IPS-18a (cell line): Measurements from ENCODE around the gene AIP.
A peak's percentile ranks its signal among the peaks of the same experiment; 100 is the strongest.

Source experiments
- H3K27ac ChIP-seq: one replicate; pipeline ENCODE4 v1.5.1; 2013; ENCODE audit warnings: low read length
- H3K27me3 ChIP-seq: one replicate; pipeline ENCODE4 v1.6.1; 2013; ENCODE audit warnings: mild to moderate bottlenecking, low read length; ENCODE audit not compliant: control insufficient read depth, insufficient read depth
- H3K36me3 ChIP-seq: one replicate; pipeline ENCODE4 v1.6.1; 2013; ENCODE audit warnings: low read depth, low read length; ENCODE audit not compliant: control insufficient read depth
- H3K4me1 ChIP-seq: one replicate; pipeline ENCODE4 v1.6.1; 2013; ENCODE audit warnings: low read depth, low read length; ENCODE audit not compliant: control insufficient read depth
- H3K4me3 ChIP-seq: one replicate; pipeline ENCODE4 v1.5.1; 2013; ENCODE audit warnings: low read length
- H3K9ac ChIP-seq: one replicate; pipeline ENCODE4 v1.6.1; 2013; ENCODE audit warnings: mild to moderate bottlenecking, low read length, moderate library complexity
- H3K9me3 ChIP-seq: one replicate; pipeline ENCODE4 v1.6.1; 2013; ENCODE audit warnings: low read depth, low read length; ENCODE audit not compliant: control insufficient read depth

AIP gene

DNA sequence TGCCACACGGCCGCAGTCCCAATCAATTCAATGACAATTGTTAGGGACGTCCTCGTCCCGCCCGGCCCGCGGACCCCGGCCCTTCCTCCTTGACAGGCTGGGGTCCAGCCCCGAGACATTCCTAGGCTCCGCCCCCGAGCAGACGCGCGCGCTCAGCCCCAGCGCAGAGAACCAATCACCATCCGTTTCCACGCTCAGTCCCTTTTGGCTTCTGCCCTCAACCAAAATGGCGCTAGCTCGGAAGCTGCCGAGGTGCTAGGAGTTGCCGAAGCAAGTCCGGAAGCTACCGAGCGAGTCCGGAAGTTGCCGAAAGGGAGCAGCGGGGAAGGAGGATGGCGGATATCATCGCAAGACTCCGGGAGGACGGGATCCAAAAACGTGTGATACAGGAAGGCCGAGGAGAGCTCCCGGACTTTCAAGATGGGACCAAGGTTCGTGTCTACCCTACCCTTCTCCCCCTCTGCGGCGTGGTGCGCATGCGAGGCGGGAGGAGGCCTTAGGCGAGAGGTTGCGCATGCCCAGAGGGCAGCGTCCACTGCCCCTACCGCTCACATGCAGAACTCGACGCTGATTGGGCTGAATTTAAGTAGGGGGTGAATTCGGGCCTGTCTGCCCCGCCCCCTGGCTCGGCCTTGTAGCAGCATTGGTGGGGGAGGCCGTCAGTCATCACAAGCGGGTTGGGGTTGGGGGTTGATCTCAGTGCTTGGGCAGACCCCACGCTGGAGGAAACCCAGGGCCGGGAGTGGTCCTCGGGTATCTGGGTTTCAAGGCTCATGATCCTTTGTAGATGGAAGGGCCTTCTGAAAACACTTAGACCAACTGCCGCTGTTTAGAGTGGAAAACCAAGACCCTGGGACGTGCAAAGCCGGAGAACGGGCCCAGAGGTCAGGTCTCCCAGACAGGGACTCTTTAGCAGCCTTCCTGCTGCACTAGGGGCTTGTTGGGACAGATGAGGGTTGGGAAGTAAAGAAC, at the start of gene AIP:
Gene AIP (plus strand): TSS at position 200 of the 972 bp plus-strand sequence. CDS start 133 bp downstream, at position 333.
- Histone ChIP-seq H3K4me3 (peak within 1 kb of the TSS; percentile 67), H3K27me3 (peaks cover 13% of the 10 kb centered on the region), H3K36me3 (no peaks in the 10 kb centered on the region), H3K9me3 (no peaks in the 10 kb centered on the region), H3K4me1 (no peaks in the 10 kb centered on the region), H3K9ac (peak within 1 kb of the TSS; percentile 52), H3K27ac (peak within 1 kb of the TSS; percentile 52)

DNA sequence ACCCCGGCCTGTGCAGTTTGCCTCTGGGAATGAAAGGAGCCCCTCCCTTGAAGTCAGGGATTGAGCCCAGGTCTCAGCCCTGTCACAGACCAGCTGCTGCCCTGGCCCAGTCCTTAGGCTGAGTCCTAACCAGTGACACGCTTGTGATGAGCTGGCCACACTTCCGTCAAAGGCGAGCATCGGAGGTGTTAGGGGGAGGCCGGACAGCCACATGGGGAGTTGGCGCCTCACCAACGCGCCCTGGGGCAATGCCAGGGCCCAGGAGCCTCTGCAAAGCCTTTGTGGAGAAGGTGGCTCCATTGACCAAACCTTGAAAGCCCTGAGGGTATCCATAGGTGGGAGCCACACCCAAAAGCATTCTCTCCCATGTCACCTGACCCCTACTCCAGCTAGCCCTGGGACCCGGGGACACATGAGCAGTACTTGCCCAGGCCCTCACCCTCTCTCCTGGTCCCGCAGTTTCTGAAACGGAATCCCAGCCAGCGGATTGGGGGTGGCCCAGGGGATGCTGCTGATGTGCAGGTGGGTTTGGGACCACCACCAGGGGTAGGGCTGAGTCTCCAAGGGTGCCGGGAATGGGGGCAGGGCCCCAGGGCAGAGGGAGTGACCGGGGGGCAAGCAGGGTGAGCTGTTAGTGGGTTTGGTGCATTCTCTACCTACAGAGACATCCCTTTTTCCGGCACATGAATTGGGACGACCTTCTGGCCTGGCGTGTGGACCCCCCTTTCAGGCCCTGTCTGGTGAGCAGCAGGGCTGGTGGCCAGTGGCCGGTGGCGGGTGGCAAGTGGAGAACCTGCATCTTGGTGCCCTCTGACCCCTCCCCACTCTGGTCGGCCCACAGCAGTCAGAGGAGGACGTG, 49.1 kb upstream of the AIP start:
- H3K9me3 ChIP-seq: no peaks in the 10 kb centered on the region

DNA sequence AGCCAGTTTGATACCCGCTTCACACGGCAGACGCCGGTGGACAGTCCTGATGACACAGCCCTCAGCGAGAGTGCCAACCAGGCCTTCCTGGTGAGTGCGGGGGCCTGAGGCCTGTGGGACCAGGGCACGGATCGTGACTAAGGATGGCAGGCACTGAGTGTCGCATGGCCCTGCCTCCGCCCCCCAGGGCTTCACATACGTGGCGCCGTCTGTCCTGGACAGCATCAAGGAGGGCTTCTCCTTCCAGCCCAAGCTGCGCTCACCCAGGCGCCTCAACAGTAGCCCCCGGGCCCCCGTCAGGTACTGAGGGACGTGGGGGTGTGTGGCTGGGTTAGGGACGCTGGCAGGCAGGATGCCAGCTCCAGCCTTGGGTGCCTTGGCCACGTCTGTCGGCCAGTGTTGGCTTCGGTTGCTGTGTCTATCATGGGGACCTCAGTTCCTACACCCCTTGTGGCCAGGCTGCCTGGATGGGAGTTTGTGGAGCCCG, 48.4 kb upstream of the AIP start:
- H3K36me3 ChIP-seq: peaks cover 24% of the 10 kb centered on the region
- no peak overlapping the region for H3K9ac ChIP-seq
- H3K4me1 ChIP-seq: no peaks in the 10 kb centered on the region
- no peaks in the 10 kb centered on the region for H3K27me3 ChIP-seq
- no peaks in the 10 kb centered on the region for H3K9me3 ChIP-seq
- H3K4me3 ChIP-seq: no peak overlapping the region
- H3K27ac ChIP-seq: no peak overlapping the region

More for the DNA sequence above, 49.1 kb upstream of the AIP start:
- no peak overlapping the region for H3K27ac ChIP-seq
- H3K4me1 ChIP-seq: no peaks in the 10 kb centered on the region
- no peaks in the 10 kb centered on the region for H3K27me3 ChIP-seq
- no peak overlapping the region for H3K9ac ChIP-seq
- peaks cover 24% of the 10 kb centered on the region for H3K36me3 ChIP-seq
- no peak overlapping the region for H3K4me3 ChIP-seq

DNA sequence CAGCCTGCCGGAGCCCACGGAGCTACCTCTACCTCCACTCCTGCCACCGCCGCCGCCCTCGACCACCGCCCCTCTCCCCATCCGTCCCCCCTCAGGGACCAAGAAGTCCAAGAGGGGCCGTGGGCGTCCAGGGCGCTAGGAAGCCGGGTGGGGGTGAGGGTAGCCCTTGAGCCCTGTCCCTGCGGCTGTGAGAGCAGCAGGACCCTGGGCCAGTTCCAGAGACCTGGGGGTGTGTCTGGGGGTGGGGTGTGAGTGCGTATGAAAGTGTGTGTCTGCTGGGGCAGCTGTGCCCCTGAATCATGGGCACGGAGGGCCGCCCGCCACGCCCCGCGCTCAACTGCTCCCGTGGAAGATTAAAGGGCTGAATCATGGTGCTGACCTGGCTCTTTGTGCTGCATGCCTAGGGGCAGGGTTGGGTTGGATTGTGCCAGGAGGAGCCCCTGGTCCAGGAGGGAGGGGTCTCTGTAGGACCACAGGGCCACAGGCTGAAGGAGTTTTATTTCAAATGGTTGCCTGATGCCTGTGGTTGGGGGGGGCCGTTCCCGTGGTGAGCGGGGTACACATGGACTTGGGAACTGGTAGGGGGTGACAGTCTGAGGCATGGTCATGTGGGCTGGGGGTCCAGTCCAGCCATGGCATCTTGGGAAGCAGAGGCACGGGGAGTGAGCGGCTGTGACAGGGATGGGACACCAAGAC, 47.6 kb upstream of the AIP start:
- Histone ChIP-seq H3K27ac (no peak overlapping the region), H3K9me3 (no peaks in the 10 kb centered on the region), H3K27me3 (no peaks in the 10 kb centered on the region), H3K36me3 (peaks cover 24% of the 10 kb centered on the region), H3K9ac (no peak overlapping the region), H3K4me3 (no peak overlapping the region), H3K4me1 (no peaks in the 10 kb centered on the region)

DNA sequence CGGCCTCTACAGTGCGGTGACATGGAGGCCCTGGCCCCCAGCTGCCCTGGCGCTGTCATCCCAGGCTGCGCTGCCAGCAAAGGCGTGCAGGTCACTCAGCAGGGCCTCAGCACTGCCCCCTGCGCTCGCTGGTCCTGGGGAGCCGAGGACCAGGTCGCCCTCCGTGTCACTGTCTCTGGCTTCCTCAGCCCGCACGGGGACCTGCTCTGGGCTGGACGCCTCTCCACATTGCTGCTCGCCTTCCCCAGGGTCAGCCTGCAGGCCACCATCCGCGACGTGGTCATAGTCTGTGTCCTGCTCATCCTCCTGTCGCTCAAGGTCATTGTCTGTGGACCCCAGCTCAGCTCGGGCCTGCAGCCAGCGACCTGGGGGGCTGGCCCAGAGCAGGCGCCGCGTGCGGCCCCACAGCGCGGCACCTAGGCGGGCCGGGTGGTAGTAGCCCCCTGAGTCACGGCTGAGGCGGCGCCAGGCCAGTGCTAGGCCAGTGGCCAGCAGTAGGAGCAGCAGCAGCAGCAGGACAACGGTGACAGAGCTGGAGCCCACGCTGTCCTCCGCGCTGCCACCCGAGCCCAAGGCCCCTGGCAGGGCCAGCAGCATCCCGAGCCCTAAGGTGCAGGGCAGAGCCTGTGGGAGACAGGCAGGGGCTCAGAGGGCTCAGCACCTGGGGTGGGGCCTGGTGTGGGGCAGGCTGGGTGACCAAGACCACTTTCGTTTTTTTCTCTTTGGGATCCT, 46.9 kb upstream of the AIP start:
- no peak overlapping the region for H3K27ac ChIP-seq
- no peaks in the 10 kb centered on the region for H3K4me1 ChIP-seq
- H3K27me3 ChIP-seq: no peaks in the 10 kb centered on the region
- H3K36me3 ChIP-seq: peaks cover 30% of the 10 kb centered on the region
- H3K9ac ChIP-seq: no peak overlapping the region
- H3K4me3 ChIP-seq: no peak overlapping the region
- no peaks in the 10 kb centered on the region for H3K9me3 ChIP-seq

DNA sequence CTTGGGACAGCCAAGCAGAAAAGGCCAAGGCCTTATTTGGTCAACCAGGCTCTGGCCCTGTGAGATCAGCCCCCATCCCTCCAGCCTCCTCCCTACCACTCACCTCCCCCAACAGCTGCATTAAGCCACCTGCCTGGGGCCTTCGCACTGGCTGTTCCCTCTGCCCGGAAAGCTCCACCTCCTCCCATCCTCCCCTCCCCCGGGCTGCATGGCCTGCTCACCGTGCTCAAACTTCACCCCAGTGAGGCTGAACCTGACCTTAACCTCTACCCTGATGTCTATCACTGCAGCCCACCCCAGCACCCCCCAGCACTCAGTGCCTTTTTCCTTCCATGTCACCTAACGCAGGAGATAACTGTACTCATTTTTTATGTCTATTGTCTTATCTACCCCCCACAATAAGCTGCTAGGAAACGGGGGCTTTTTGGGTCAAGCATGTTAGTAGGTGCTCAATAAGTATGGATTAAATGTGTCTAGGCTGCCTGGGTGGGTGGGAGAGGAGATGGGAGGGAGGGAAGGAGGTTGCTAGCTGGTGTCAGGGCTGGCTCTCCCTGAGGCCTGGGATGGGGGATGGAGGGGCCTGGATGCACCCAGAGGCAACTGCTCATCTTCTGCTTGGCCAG, 46.3 kb upstream of the AIP start:
- H3K4me1 ChIP-seq: no peaks in the 10 kb centered on the region
- peaks cover 30% of the 10 kb centered on the region for H3K36me3 ChIP-seq
- H3K4me3 ChIP-seq: no peak overlapping the region
- H3K27me3 ChIP-seq: no peaks in the 10 kb centered on the region
- H3K9me3 ChIP-seq: no peaks in the 10 kb centered on the region
- no peak overlapping the region for H3K9ac ChIP-seq
- H3K27ac ChIP-seq: peak overlapping the region; percentile 30

DNA sequence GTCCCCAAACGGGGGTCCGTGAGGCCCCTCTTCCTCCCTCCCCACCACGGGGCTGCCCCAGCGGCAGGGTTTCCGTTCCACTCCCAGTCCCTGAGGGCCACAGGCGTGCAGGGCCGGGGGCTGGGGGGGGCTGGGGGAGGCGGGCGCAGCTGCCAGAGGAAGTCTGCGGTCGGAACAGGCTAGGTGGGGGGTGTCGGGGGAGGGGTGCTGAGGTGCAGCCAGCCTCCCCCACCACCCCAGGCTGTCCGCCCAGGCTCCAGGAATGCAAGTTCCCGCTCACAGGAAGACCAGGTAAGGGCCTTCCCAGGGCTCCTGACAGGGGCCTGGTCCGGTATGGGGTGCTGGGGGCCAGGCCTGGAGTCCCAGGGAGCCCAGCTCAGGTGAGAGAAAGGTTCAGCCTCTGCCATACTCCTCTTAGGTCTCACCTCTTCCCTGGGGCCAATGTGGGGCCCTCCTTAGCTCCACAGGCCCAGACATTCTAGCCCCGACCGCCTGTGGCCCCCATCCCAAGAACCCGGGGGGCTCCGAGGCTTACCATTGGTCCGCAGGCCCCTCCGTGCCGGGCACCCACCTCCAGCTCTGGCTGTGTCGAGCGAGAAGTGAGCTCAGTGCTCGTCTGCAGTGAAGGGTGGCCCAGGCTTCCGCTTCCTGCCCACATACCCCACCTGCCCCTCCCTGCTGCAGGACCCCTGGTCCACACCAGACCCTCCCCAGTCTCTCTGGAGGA, 45.6 kb upstream of the AIP start, which contains the start of gene PTPRCAP:
Gene PTPRCAP (minus strand): TSS at position 601 of the 727 bp plus-strand sequence. CDS start 63 bp downstream, at position 538.
- peaks cover 30% of the 10 kb centered on the region for H3K36me3 ChIP-seq
- peak within 1 kb of the TSS; percentile 30 for H3K27ac ChIP-seq
- no peak within 1 kb of the TSS for H3K9ac ChIP-seq
- no peaks in the 10 kb centered on the region for H3K9me3 ChIP-seq
- no peaks in the 10 kb centered on the region for H3K4me1 ChIP-seq
- H3K27me3 ChIP-seq: no peaks in the 10 kb centered on the region
- no peak within 1 kb of the TSS for H3K4me3 ChIP-seq

DNA sequence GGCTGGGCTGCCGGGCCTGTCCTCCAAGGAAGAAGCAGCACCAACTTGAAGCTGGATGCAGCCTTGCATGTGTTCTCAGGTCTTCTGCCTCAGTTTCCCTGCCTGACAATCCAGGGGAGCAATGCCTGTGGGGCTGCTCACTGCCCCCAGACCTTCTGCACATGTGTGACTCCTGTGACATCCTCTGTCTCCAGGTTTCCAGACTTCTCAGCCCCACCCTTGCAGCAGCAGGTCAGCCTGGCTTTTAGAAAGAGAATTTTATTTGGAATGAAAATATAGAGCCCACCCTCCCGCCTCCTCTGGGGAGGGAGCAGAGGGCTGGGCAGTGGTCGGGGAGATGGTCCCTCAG, 45.0 kb upstream of the AIP start:
- Histone ChIP-seq H3K9ac (no peak overlapping the region), H3K36me3 (peaks cover 28% of the 10 kb centered on the region), H3K9me3 (no peaks in the 10 kb centered on the region), H3K27me3 (no peaks in the 10 kb centered on the region), H3K4me3 (no peak overlapping the region), H3K27ac (no peak overlapping the region), H3K4me1 (no peaks in the 10 kb centered on the region)

DNA sequence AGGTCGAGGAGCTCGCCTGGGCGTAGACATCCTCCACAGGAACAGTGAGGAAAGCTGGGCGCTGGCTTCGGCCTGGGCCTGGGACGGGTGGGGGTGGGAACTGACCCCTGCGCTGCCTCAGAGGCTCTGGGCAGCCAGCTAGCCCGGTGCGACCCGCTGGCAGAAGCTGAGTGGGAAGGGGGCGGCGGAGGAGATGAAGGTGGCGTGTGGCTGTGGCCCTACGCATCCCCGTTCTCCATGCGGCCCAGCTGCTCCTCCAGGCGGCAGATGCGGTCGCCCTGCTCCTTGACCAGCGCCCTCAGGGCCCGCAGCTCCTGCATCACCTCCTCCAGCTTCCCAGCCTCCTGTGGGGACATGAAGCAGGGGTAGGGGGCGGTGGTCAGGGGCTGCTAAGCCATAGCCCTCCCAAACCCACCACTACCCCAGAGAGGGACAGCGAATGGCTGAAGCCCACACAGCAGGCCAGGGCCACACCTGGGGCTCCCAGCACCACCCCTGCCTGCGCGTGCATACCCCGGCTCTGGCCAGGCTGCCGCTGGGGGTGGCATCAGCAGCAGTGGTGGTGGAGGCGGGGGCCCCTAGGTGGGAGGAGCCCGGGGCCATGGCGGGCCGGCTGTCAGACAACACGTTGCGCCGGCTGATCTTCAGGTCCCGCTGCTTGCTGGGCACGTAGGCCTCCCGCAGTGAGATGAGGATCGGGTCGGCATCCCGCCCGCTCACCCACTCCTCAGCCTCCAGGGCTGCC, 44.5 kb upstream of the AIP start:
- no peak overlapping the region for H3K9ac ChIP-seq
- H3K4me1 ChIP-seq: no peaks in the 10 kb centered on the region
- no peaks in the 10 kb centered on the region for H3K27me3 ChIP-seq
- H3K9me3 ChIP-seq: no peaks in the 10 kb centered on the region
- H3K36me3 ChIP-seq: peaks cover 23% of the 10 kb centered on the region
- H3K27ac ChIP-seq: no peak overlapping the region
- H3K4me3 ChIP-seq: no peak overlapping the region
